GM20000 (cell line): ENCODE measurements around the gene GPR155.
"Not testable (repeated sequence)": the region's sequence is repeated elsewhere in the genome, so short reads cannot be mapped to it uniquely, and the experiment has no call there.

Experiments
- DNase-seq: peaks from one replicate; pipeline ENCODE4 v3.0.0; 2012; ENCODE audit warnings: low spot score
- TF ChIP-seq, protein P1 (sequence below): IDR thresholded peaks from 2 replicates; pipeline ENCODE4 v1.5.1; 2012; ENCODE audit warnings: mild to moderate bottlenecking, control low read depth; ENCODE audit errors: extremely low read depth, missing control alignments

The GPR155 gene

DNA sequence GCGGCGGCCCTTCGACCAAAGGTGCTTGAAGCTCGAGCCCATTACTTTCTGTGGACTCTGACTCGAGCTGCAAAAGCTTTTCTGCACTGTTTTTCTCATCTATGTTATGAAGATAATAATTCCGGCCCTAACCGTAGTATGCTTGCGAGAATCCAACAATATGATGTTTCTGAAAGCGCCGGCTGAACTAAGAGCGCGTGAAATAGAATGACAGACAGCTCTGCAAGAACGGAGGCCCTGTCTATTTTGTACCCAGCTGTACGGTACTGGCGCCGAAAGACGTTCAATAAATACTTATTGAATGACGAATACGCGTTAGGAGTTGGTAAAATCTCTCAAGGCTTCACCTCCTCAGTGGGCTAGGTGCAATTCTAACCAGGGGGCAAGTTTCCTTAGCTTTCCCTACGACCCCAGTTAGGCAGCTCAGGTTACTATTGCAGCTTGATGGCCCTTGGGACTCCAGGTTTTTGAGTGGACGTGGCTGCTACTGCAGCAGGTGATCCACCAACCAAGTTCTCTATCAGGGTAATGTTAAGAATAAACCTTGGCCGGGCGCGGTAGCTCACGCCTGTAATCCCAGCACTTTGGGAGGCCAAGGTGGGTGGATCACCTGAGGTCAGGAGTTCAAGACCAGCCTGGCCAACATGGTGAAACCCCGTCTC, 90.7 kb downstream of the GPR155 start:
- no peak for DNase-seq
- TF ChIP-seq, protein P1, sequence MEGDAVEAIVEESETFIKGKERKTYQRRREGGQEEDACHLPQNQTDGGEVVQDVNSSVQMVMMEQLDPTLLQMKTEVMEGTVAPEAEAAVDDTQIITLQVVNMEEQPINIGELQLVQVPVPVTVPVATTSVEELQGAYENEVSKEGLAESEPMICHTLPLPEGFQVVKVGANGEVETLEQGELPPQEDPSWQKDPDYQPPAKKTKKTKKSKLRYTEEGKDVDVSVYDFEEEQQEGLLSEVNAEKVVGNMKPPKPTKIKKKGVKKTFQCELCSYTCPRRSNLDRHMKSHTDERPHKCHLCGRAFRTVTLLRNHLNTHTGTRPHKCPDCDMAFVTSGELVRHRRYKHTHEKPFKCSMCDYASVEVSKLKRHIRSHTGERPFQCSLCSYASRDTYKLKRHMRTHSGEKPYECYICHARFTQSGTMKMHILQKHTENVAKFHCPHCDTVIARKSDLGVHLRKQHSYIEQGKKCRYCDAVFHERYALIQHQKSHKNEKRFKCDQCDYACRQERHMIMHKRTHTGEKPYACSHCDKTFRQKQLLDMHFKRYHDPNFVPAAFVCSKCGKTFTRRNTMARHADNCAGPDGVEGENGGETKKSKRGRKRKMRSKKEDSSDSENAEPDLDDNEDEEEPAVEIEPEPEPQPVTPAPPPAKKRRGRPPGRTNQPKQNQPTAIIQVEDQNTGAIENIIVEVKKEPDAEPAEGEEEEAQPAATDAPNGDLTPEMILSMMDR, result no peak

DNA sequence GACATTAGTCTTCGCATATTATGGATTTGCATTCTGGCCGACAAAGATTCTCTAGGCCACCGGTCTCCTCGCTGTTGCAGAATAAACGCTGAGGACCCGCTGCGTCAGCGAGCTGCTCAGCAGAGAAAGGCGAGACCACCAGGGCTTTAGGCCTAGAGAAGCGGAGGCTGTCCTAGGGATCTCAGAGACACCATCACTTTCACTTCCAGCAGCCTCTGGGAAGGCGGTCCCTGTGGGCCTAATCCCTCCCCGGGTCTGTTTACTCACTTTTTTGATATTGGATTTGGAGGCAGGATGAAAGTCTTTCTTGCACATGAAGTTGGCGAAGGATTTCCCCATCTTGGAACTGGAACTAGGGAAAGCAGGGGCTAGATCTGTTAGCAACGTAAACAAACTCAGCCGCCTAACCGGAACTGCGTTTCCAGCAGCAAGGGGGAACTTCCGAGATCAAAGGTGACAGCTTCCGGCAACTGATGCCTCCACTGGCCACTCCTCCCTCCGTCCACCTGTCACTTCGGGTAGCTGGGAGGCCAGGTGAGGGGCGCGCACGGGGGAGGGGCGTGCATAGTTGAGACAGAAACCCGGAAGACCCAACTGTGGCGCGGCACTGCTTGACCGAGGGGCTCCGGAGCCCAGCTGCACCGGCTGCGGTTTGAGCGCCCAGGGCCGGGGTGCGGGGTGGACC, 91.4 kb downstream of the GPR155 start, which contains the start of gene SCRN3:
Gene SCRN3 (plus strand): TSS at position 447 of the 685 bp plus-strand sequence. CDS start 2,554 bp downstream, outside the sequence.
- peak; percentile 93 for DNase-seq
- TF ChIP-seq, protein P1, result no peak

DNA sequence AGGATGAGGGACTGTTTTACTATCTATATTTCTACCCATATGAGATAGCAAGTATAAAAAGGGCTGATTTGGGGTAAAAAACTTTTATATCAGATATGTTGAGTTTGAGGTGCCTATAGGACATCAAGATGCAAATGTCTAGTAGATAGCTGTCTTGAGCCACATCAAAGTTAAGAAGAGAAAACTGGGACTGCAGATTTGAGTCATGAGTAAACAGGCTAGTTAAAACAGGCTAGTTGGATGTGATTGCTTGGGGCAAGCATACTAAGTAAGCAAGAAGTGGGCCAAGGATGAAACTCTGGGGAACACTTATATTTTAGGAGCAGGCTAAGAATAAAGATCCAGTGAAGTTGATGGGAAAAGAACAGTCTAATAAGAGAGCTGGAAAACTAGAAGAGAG, 94.1 kb downstream of the GPR155 start:
- TF ChIP-seq, protein P1, result no peak
- DNase-seq, result no peak

DNA sequence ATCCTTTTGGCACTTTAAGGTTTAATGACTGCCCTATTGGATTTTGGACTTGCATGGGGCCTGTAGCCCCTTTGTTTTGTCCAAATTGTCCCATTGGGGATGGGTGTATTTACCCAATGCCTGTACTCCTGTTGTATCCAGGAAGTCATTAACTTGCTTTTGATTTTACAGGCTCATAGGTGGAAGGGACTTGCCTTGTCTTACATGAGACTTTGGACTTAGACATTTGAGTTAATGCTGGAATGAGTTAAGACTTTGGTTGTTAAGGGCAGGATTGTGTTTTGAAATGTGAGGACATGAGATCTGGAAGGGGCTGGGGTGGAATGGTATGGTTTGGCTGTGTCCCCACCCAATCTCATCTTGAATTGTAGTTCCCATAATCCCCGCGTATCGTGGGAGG, 96.5 kb downstream of the GPR155 start:
- DNase-seq, result not testable (repeated sequence)

DNA sequence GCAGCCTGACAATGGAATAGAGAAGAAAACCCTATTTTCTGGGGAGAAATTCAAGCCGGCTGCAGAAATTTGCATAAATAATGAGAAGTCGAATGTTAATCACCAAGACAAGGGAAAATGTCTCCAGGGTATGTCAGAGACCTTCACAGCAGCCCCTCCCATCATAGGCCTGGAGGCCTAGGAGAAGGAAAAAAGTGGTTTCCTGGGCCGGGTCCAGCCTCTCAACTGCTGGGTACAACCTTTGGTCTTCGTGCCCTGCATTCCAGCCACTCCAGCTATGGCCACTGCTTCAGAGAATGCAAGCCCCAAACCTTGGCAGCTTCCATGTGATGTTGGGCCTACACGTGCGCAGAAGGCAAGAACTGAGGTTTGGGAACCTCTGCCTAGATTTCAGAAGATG, 97.3 kb downstream of the GPR155 start:
- no peak for DNase-seq
- TF ChIP-seq, protein P1, result no peak

DNA sequence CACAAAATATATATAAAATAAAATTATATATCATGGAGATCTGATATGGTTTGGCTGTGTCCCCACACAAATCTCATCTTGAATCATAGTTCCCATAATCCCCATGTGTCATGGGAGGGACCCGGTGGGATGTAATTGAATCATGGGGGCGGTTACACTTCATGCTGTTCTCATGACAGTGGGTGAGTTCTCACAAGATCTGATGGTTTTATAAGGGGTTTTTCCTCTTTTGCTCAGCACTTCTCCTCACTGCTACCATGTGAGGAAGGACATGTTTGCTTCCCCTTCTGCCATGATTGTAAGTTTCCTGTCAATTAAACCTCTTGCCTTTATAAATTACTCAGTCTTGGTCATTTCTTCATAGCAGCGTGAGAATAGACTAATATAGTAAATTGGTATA, 98.1 kb downstream of the GPR155 start:
- DNase-seq, result not testable (repeated sequence)

DNA sequence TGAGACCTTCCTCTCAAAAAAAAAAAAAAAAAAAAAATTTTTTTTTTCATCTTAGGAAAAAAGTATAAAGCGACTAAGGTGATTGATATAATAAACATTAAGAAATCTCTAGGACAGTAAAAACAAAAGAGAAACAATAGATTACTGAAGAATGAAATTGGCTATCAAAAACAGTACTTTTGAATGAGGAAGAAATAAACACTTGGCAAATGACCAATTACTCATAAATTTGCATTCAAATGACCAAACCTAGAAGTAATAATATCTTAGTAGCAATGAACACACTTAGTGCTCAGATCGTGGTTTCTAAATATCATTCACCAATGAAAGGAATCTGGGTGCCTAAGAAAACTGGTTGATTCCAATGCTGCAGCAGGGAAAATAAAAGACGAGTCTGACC, 101.6 kb downstream of the GPR155 start:
- TF ChIP-seq, protein P1, result no peak
- DNase-seq, result no peak

DNA sequence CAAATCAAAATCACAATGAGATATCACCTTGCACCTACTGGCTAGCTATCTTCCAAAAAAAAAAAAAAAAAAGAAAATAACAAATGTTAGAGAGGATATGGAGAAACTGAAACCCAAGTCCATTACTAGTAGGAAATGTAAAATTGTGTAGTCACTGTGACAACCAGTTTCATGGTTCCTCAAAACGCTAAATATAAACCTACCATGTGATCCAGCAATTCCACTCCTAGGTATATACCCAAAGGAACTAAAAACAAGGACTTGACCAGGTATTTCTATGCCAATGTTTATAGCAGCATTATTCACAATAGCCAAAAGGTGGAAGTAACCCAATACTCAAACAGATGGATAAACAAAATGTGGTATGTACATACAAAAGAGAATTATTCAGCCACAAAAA, 103.0 kb downstream of the GPR155 start:
- DNase-seq, result no peak
- TF ChIP-seq, protein P1, result no peak
